ENCODE data around the gene HOXA10.

Gene HOXA10

GRCh38 chr7:27203365-27203953, 29.3 kb upstream of the HOXA10 start:
- no peak for DNase-seq

DNA sequence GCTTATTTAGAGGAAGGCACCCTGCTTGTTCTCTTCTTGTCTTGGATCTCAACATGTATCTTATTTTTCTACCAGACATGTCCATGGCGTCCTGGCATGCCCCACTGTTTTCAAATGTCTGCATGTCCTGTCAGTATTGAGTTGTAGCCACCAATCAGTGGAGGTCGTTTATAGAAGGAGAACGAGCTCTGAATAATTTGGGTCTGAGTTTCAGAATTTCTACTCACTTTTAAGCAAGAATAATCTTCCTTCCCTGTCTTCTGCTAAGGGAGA, 28.7 kb upstream of the HOXA10 start:
- no peak for DNase-seq

DNA sequence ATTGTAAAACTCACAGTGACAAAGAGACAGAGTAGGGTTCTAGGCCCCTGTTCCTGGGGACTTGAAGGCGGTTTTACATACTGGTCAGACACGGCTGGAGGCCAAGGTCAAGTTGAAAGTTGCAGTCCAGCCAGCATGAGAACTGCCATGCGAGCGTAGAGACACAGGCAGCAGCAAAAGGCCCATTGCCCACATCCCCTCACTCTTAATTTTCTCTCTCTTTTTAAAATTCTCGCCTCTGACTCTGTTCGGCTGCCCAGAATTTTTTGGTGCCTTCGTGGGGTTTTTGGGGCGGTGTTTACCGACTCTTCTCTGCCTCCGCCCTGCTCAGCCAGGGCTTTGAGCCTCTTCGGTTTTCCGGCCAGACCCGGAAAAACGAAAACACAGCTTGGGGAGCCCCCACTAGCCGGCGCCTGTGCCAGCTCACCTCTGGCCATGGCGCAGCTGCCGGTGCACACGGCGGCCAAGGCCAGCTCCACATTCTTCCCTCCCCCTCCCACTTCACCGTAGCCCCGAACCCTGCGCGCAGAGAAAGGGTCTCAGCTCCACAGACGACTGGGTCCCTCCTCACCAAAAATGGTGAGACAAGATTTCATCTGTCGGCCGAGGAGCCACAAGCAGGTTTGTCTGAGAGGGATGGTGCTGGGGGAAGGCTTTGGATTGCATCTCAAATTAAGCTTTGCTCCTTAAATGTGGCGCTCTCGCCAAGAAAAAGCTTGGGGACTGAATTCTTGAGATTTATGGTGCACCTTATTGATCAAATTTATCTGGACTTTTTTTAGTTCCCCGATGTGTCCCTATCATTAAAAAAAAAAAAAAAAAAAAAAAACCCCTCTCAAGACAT, 28.1 kb upstream of the HOXA10 start:
- no peak for DNase-seq

- no peak for DNase-seq
Observed at GRCh38 chr7:27201580-27202017, 27.5 kb upstream of the HOXA10 start.

GRCh38 chr7:27200761-27201579, 26.9 kb upstream of the HOXA10 start:
- peak; percentile 61 for DNase-seq

DNA sequence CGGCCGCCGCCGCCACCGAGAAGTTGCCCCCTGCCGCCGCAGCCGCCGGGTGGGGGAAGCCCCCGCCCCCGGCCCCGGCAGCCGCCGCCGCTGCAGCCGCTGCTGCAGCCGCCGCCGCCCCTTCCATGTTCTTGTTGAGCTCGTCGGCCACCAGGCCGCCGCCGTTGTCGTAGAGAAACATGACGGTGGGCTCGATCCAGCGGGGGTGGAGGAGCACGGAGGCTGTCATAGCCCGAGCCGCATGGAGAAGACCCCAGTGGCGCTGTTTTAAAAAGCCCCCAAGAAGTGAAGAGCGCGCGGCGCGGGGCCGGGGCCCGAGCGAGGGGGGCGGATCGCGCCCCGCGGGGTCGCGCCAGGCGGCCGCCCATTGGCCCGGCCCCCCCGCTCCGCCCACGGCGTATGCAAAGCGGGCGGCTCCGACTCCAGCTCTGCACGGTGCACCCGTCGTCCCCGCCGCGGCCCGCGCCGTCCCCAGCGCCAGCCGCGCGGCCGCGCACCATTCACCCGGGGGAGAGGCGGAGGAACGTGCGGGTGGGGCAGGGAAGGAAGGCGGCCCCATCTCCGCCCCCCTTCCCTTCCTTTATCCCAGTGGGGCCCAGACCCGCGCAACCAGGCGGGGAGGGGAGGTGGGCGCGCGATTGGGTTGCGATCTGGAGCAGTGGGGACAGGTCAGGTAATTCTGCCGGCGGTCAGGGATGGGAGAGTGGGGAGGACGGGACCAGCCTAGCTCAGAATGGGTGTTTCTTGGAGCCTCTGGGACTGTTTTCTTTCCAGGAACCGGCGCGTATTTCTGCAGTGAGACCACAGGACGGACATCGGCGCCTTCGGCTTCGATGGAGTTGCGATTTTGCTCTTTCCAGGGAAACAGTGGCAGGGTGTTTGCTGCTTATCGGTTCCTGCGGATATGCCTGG, 26.0 kb upstream of the HOXA10 start, which contains the start of gene HOXA13:
HOXA13 (minus strand) TSS at position 243 of the 912 bp plus-strand sequence; CDS start at position 229, 14 bp downstream.
- DNase-seq: peak; percentile 63

- no peak for DNase-seq
Observed at GRCh38 chr7:27198871-27199801, 25.0 kb upstream of the HOXA10 start.

DNA sequence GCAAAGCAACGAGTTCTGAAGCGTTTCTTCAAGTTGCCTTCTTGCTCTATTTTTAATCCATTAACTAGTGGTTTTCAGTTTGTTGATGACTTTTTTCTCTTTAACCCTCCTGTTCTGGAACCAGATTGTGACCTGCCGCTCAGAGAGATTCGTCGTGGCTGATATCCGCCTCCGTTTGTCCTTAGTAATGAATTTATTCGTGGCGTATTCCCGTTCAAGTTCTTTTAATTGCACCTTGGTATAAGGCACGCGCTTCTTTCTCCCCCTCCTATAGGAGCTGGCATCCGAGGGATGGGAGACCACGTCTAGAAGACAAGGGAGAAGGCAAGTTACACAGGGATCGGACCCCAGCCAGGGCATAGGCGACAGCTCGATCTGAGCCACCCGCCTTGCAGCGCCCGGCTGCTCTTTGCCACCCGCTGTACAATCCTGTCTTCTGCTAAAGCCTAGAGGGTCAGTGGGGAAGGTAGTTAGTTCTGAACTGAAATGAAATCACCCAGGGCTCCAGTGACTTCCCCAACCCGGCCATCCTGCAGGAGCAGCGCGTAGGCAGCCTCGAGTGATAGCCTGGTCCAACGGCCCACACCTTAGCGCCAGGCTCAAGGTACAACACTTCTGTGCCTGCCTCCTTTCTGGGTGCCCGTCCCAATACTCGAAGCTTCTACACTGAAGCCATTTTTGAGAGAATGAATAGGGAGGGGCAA, 24.2 kb upstream of the HOXA10 start:
- DNase-seq: no peak

GRCh38 chr7:27197137-27198042, 23.3 kb upstream of the HOXA10 start:
- no peak for DNase-seq

DNA sequence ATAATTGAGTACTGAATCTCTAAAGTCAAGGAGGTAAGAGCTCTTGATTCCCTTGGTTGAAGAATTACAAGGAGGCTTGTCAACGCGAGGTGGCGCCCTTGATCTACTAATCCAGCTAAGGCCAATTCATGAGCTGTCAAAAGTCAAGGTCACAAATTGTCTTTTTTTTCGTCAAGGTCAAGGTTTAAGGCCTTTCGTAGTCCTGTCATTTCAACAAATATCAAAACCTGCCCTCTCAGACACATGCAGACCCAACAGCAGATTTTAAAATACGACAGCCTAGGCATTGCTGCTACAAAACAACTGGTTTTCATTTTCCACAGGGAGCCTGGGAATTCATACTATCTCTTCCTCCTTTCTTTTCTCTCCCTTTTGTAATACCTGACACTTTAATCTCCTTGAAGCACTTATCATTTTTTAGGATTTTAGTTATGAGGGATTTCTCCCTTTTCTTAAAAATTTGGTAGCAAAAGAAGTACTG, 22.2 kb upstream of the HOXA10 start:
- DNase-seq: peak; percentile 91

GRCh38 chr7:27194686-27195379, 20.7 kb upstream of the HOXA10 start:
- no peak for DNase-seq

DNA sequence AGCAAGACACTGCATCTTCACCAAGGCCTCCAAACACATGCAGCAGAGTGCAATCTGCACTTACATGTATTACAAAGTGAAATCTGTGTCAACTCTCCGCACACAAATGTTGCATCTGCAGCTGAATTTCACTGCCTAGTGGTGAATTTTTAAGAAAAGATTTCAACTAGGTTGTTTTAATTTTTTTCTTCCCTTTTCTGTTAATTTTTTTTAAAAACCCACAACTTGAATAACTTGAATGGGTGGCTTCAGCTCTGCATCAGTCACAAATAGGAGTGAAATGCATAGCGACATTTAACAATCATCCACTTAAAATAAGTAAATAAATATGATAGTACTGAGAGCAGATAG, 19.9 kb upstream of the HOXA10 start:
- DNase-seq: no peak

- DNase-seq: no peak
Observed at GRCh38 chr7:27193335-27194001, 19.3 kb upstream of the HOXA10 start.

DNA sequence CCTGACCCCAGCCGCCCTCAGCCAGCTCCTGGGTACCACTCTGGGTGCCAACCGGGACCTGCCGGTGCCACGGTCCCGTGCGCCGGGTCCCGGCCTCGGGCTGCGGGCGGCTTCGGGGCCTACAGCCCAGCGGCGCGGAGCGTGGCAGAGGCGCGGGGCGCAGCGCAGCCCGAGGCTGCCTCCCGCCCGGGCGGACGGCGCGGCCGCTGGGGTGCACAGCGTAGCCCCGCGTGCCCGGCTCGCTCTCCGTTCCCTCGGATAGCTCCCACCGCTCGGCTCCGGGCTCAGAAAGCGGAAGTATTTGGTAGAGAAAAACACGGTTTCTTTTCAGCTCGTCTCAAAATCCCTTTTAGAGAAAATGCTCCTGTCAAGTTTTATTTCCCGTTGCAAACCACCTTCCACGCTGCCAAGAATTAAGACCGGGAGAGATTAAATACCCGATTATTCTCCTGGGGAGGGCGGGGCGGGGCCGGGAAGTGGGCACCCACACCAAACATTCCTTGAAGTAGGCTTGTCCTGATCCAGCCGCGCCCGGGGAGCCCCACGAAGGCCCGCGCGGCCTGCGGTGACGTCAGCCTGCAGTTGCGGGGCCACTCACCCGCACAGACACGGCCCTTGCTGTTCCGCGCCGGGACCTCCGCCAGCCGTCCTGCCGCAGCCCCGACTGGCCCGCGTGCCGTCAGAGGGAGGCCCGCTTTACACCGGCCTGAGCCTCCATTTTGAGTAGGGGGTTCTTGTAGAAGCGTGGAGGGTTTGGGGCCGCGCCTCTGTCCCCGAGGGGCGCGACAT, 18.6 kb upstream of the HOXA10 start:
- DNase-seq: peak; percentile 79

- no peak for DNase-seq
Observed at GRCh38 chr7:27191833-27192545, 17.9 kb upstream of the HOXA10 start.

DNA sequence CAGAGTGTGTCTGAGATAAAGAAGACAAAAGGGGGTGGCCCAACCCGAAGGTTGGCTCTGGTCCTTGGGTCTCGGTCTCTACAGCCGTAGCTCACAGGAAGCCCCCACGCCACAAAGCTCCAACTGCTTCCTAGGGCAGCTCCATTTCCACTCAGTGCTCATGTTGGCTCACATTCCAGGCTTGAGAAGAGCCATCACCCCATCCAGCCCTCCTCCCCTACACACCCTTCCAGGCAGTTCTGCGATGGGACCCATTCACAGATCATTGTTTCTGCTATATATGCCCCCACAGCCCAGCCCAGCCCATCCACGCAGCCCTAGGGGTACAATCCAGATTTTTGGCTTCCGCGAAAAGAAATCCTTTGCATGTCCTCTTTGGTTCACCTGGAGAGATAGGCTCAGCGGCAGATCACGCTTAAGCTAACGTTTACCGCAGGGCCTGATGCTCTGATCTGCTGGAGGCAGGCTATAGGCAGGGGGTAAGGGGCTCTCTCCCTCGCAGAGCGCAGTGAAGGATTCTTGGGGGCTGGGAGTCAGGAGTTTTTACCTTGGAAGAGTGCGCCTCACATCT, 17.1 kb upstream of the HOXA10 start:
- DNase-seq: no peak
